HG03457 (cell line): ENCODE measurements around the gene PIK3C3.

ENCODE experiments used
- ATAC-seq: cut with Tn5 transposase; IDR thresholded peaks from one replicate; pipeline ENCODE4 v1.9.1; 2021; ENCODE audit warnings: moderate number of reproducible peaks; ENCODE audit not compliant: unreplicated experiment

PIK3C3 gene

DNA sequence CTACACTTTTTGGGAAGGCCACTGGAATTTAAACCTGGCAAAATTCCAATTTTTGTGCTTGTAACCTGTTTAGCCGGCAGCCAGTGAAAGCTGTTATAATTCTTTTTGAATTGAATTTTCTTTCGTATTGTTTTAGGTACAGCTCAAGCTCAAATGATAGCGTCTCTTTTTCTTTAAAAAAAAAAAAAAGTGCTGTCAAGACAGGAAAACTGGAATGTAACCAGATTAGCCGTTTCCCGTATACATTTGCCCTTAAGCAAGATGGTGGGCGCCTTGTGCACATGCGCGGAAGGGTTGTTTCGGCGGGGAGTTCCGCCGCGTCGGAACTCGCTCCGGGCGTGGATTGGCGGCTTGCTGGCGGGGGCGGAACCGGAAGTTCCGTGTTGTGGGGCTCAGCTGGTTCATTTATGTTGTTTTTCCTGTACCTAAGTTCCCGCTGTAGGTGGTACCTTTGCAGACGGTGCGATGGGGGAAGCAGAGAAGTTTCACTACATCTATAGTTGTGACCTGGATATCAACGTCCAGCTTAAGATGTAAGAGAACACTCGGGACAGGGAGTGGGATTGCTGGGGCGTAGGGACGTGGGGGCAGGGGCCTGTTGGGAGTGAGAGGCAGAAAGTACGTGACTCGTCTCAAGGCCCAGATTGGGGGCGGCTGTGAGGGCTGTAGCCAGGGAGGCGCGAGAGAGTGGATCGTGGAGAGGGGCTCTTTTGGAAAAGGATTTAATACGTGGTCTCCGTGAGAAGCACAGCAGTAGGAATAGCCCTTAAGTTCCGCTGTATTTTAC, at the start of gene PIK3C3:
Gene PIK3C3, plus strand, starts transcription at position 408 of the 787 bp plus-strand sequence. Its CDS starts 58 bp downstream, at position 466.
- peak; percentile 97 for ATAC-seq

DNA sequence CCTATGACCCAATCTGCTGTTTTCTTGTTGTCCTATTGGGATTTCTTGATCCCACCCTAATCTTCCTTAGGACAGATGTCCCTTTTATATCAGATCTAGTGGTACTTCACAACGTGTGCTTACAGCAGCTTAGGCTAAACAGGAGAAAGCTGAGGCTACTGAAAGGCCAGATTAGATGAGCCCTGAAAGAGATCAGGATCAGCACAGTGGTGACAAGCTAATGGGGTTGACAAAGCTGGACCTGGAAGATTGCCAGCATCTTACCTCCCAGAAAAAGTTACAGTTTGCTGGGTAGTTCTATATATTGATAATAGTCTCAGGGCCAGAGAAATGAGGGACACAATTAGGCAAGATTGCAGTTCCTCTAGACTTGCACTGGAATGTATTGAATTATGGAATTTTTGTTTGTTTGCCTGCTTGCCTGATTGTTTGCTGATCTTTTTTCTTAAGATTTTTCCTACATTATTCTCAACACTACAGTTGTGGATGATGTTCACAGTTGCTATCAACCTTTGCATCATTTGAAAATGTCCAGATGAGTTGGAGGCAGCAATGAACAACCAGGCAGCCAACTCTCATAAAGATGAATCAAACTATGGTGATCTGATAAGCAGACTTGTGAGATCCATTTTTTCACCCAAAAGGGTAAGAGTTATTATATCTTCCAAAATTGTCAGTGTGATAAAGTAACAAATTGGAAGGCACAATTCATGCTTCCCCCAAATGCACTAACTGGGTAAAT, 49.1 kb upstream of the PIK3C3 start:
- no peak for ATAC-seq

DNA sequence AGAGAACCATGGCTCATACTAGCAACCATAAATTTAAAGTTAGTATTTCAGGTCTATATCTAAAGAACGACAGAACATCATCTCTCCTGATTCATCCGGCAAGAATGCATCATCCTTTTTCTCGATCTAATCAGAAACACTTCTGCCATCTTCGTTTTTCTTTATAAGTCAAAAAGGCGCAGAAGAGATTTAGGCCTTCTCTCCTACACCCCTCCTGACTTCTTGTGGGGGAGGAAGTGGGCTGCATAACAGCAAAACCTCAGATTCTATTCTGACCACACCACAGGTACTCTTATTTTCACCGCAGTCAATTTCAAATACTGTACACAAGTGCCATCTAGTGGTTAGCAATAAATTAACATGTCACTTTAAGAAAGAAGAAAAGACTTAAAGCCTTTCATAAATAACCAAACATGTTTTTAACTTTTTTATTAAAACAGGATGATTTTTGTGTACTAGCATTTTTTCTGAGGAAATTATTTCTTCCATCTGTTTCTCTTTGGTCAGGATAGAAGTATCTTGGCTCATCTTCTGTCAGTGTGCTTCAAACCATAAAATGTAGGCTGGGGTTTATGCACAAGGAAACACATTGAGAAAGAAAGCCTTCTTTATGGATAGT, 48.4 kb upstream of the PIK3C3 start:
- ATAC-seq, result peak; percentile 89

DNA sequence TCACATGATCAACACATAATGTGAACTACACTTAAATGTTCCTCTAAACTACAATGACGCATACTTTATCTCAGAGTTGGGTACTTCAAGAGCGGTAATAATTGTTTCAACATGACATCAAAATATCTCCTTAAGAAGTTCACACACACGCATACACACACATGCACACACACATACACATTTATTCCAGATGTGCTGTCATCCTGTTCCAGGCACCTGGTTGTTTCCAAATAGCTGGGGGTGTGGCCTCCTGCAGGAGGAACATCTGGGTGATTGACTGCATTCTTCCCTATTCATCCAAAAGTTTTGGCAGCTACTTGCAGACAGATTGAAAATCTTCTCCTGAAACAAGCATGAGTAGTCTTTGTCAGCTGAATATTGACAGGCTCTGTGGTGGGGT, 37.9 kb upstream of the PIK3C3 start:
- no peak for ATAC-seq

DNA sequence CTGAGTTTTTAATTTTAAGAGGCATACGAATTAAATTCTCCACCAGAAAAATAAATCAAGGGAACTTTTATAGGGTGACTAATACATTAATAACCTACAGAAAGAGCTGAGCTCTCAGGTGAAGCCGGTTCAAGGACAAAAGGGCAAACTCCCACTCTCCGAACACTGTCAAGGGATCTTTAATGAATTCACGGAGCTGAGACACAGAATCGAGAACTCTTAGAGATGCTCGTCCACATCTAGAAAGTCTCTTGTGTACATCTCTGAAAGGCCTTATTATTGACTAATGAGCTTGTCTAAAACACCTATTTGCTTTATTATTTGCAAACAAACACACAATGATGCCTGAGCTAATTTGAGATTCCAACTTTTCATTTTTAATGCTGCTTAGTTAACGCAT, 33.3 kb upstream of the PIK3C3 start:
- no peak for ATAC-seq

DNA sequence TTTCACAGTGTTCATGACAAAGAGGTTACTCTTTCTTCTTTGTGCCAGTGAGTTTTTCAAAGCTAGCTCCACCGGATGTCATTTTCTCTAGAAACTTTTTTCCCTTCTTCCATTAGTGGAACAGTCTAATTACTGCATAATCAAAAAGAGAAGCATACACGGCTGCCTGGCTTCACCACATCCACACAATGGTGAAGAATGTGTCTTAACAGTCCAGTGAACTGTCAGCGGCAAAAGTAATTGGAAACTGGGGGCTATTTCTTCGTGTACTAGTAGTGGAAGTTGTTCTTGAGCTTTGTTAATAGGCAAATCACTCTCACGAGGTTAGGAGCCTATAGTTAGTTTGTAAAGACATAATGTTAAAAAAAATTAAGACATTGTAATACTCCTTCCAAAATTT, 32.9 kb upstream of the PIK3C3 start:
- no peak for ATAC-seq

DNA sequence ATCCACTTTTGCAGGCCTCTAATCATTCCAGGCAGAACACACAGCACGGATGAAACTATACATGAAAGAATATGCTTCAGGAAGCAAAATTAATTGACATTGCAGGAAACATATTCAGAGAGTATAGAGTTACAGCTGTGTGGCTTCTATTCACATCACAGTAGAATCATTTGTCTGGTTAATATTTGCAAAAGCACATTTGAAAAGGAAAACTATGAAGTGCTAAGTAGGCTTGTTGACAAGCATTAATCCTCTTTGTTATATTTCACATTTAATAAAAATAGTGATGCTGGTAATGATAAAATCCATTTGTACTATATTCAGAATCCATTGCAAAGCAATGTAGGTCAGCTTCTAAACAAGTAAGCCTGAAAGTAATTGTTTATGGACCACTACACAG, 32.2 kb upstream of the PIK3C3 start:
- no peak for ATAC-seq

DNA sequence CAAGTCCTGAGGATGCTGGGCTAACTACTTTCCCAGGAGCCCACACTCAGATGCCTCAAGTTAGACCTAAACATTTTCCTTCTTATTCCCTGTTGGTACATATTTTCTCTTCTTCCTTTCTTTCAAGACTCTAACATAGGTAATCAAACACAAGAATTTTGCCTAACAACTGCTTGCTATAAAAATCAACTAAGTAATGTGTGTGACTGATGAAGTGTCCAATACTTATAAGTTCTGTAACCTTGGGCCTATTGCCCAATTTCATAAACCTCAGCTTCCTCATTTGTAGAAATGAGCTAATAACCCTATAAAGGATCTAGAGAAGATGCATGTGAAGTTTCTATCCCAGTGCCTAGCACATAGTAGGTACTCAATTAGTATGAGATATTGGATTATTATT, 31.6 kb upstream of the PIK3C3 start:
- no peak for ATAC-seq

DNA sequence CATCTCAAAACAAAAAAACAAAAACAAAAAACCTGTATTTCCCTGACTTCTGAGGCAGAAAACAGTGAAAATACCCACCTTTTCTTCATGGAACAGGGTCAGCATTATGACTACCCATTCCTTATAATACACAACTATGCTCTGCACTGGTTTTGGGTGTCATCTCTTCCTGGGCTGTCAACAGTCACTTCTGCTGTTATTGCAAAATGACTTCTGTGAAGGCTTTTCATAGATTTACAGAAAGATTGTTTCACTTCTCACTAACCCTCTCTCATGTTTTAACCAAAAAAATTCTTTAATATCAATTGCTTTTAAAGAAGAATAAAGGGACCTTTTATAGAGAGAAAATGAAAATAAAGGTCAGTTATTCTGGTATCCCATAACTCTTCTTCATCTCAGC, 26.5 kb upstream of the PIK3C3 start:
- no peak for ATAC-seq

DNA sequence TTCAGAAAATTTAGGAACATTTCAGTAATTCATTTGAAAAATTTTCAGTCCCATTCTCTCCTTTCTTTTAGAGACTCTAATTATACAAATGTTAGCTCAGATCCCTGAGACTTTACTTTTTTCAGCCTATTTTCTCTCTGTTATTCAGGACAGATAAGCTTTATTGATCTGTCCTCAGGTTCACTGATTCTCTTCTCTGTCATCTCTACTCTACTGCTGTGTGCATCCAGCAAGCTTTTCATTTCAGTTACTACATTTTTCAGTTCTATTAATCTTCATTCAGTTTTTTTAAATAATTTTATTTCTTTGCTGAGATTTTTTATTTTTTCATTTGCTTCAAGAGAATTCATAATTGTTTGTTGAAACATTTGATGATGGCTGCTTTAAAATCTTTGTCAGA, 22.1 kb upstream of the PIK3C3 start:
- no peak for ATAC-seq

DNA sequence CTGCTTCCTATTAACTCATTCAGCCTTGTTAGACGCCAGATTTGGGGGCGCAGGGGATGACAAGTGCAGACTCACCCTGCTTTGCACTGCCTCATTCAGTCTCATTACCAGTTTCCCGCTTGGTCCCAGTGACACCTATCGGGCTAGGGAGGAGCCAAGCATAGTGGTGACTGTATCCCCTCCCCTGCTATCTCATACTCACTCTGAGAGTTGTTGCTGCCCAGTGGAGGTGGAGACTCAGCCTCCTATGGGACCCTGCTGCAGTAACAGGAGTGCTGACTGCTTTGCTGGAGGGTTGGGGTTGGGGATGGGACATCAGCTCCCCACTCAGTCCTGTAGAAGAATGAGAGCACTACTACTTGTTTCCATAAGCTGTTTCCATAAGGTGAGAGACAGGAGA, 21.3 kb upstream of the PIK3C3 start:
- ATAC-seq, result no peak

DNA sequence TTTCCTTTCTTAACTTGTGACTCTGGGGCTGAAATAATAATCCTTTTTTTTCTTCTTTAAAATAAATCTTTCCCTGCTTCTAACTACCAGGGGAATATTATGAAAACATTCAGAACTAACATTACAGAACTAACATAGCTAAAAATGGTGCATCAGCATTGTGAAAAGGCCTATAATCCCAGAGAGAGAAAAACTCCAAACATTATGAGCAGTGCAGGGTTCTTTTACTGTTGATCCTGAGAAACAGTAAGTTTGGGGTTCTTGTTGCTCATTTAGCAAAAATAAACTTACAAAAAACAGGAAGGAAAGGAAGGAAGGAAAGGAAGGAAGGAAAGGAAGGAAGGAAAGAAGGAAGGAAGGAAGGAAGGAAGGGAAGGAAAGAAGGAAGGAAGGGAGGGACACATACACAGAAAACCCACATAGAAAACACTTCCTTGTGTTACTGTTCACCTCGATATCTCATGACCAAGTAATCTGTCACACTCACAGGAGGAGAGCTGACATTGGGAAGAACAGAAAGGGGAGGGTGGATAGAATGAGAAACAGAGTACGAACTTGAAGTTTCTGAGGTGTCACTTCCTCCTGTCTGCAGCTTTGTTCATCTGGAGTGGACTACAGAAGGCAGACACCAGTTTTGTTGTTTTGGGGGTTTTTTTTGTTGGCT, 18.4 kb upstream of the PIK3C3 start:
- no peak for ATAC-seq

DNA sequence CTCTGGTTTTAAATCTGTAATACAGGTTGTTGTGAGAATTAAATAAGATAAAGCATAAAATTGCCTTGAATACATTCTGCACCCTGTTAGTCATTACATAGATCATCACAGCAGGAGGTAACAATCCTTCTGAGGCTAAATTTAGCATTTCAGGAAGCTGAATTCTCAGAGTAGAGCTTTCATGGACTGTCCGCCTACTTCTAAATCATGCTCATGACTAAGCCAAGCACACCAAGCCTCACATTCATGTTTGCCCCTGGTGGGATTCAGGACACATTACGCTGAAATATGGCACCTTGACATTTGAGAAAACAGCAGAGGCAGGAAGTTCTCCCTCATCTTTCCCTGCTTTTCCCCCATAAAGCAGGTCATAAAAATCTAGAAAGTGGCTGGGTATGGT, 16.6 kb upstream of the PIK3C3 start:
- no peak for ATAC-seq

DNA sequence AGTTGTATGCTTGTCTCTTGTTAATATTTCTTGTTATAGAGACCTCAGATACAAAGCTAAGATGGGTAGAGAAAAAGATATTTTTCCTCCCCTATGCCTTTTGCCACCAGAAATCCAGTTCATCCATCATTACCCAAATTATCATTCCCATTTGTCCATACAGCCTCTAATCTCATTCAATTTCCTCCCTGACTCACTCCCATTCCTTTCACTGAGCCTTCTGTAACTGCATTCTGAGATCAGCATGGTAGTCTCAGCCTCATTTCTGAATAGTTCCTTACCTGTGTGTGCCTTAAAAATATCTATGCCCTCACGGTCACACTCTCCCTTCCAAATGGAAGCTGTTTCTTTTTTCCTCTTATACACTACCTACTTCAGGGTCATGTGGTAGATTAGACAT, 15.7 kb upstream of the PIK3C3 start:
- ATAC-seq, result no peak

DNA sequence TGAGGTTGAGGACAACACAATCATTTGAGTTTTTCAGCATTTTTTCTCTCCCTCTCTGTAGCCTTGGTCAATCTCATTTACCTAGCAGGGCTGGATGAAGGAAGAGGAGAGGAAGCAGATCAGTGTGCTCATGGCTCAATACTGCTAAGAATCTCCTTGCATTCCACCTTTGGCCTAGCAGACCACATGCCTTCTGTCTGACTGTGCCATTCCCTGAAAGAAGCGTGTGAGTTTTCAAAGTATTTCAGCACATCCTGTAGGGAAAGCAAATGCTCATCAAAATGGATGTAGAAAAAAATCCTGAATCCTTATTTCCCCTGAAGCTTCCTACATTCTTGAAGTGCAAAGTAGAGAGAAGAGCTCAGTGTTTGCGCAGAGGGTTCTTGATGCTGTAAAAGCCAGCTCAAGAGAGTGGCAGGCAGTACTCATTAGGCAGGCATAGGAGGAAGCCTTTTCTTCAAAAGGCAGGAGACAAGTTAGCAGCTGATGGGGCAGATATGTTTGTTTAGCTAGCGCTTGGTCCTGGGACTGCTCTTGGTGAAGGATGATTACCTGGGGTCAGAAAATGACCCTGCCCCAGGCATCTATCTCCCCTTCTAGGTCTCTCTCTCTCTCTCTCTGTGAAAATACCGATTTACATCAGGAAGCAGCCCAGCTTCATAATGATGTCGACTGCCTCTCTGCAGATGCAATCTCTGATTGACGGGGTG, 14.4 kb upstream of the PIK3C3 start:
- ATAC-seq, result no peak

DNA sequence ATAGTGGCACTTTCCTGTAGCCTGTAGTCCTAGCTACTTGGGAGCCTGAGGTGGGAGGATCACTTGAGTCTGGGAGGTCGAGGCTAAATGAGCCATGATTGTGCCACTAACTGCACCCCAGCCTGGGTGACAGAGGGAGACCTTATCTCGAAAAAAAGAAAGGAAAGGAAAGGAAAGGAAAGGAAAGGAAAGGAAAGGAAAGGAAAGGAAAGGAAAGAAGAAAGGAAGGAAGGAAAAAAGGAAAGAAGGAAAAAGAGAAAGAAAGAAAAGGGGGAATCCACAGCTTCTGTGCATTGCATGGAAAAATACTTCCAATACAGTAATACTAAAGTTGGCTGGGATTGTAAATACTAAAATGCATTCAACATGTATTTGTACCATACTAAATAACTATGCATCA, 12.8 kb upstream of the PIK3C3 start:
- no peak for ATAC-seq

DNA sequence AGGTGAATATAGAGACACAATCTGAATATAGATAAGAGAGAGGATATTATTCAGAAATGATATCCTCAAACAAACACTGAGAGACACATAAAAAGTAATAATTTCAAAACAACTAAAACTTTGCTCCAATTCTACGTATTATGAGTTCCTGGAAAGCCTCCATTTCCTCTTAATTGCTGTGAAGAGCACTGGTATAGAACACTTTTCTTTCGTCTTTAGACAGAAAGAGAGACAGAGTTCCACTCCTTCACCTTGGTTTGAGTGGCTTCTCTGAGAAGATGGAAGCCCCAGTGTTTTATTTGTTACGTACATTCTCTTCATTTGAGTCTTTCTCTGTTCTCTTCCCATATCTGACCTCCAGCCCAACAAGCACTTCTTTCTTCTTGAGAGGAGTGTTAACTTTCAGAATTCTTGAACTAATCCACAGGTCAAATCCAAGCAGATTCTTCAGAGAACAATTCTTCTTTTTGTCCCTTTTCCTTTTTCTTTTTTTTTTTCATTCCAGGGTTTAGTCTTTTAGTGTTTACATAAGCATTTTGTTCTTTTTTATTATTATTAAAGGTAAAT, 6.4 kb upstream of the PIK3C3 start:
- ATAC-seq, result no peak

DNA sequence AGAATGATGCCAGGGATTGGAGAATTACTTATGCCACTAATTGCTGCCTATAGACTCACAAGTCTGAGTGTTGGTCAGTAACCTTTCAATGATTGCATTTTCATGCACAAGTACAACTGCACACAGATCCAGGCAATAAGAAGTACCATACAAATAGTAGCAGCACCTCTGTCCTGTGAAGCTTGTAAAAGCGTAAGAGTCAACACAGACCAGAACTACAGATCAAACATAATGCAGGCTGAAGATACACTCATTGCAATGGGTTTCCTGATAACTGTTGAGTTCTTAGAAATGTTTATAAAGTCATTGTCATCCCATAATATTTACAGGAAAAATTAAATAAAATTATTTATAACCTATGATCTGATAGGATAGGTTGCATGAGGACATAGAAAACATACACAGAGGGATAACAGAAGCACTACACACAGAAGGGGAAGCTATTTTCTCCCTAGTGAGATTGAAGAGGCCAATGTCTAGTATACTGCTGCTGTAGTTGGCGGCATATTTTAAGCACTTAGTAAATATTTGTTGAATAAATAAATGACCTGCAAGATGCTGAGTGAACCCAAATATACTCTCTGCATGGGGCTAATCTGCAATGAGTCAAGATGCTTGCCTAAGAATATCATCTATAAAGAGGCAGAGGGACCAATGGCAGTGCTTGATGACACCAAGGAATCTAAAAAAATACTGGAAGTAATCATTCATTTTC, 5.7 kb upstream of the PIK3C3 start:
- ATAC-seq, result no peak

DNA sequence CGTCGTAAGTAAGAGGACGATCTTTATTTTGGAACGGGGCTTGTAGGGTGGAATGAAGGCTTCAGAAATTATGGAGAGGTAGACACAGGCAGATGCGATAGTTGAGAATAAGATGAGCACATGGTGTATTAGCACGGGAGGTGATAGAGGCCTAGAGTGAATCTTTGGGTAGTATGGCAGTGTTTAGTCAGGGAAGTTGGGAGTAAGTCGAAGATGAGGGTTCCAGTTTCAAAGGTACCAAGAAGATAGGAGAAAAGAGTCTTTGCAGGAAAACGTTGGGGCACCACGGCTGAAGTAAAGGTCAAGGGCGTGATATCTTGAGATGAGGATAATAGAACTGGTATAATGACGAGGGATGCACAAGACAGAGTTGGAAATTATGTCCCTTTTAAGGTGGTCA, 654 bp downstream of the PIK3C3 start:
- no peak for ATAC-seq

DNA sequence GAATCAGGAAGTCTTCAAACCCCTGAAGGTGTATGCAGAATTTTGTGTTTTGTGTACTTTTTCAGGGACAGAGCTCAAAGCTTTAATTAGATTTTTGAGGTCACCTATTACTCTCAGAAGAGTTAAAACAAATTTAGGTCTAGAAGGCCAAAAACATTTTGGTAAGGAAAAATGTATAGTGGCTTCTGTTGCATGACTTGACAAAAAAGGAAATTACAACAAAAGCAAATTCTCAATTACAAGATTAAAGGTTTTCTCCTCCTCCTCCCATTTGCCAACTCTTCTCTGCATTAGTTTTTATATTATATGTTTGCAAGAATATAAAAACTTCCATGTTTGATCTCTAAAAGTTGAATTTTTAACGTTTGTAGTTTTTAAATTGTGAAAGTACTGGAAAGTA, 4.0 kb downstream of the PIK3C3 start:
- no peak for ATAC-seq
